C4-2B (cell line): ENCODE data around the gene FOXN3.

ENCODE experiments used
- ZFX ChIP-seq: fragments of 450-650 bp; IDR thresholded peaks from 2 replicates; pipeline ENCODE4 v1.6.1; 2017
- TF ChIP-seq, protein P1 (sequence below): fragments of 450-650 bp; conservative IDR thresholded peaks from 2 replicates; pipeline ENCODE4 v1.5.1; 2017; ENCODE audit warnings: mild to moderate bottlenecking

DNA sequence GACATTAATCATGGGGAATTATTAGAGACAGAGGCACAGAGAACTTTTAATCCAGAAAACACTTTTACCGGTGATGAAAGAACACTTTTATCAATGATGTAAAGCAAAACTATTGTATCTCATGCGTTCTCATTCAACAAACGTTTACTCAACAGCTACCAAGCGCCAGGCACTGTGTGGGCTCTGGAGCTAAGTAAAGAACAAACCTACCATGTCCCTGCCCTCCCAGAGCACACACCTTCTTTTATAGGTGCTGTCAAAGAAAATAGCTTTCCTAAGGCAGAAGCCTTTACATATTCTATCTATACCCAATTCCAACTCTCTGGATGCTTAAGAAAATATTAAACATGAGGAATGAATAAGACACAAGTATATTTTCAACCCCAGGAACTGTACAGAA is 91.1 kb downstream of the FOXN3 start:
- TF ChIP-seq, protein P1, sequence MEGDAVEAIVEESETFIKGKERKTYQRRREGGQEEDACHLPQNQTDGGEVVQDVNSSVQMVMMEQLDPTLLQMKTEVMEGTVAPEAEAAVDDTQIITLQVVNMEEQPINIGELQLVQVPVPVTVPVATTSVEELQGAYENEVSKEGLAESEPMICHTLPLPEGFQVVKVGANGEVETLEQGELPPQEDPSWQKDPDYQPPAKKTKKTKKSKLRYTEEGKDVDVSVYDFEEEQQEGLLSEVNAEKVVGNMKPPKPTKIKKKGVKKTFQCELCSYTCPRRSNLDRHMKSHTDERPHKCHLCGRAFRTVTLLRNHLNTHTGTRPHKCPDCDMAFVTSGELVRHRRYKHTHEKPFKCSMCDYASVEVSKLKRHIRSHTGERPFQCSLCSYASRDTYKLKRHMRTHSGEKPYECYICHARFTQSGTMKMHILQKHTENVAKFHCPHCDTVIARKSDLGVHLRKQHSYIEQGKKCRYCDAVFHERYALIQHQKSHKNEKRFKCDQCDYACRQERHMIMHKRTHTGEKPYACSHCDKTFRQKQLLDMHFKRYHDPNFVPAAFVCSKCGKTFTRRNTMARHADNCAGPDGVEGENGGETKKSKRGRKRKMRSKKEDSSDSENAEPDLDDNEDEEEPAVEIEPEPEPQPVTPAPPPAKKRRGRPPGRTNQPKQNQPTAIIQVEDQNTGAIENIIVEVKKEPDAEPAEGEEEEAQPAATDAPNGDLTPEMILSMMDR: no peak
- TF ChIP-seq ZFX: no peak
